ENCODE results near the gene COX11. TPM values are rescaled to one million over a fixed set of nuclear protein-coding genes. Genes with fewer than 3 reads are reported as not detected.

Gene COX11
- total and polyA plus RNA-seq, 2 of the 13 experiments (the other 11 are each of a cell fraction or from before 2014, with no cell fraction given): 103 to 203 TPM

- peak; percentile 92 for TF ChIP-seq SPEN (CRISPR knock-in tag; IDR thresholded peaks at IDR 0.05; ENCODE audit: low read depth)
- no peak; the same call in 1 of the 2 replicates for TF ChIP-seq TFDP1 (CRISPR knock-in tag; IDR thresholded peaks at IDR 0.05; ENCODE audit: borderline replicate concordance)
- peak; percentile 92 for TF ChIP-seq ZNF547 (CRISPR knock-in tag; IDR thresholded peaks at IDR 0.05)
- TF ChIP-seq HCFC1 (IDR thresholded peaks at IDR 0.05; ENCODE audit: low read depth, low read length): peak; percentile 61
- TF ChIP-seq HES4 (CRISPR knock-in tag; IDR thresholded peaks at IDR 0.05; ENCODE audit: borderline replicate concordance): peak; percentile 38
- peak; percentile 15; the same call in 1 of the 2 replicates for TF ChIP-seq ATAD3A (CRISPR knock-in tag; IDR thresholded peaks at IDR 0.05)
- TF ChIP-seq, protein P1, sequence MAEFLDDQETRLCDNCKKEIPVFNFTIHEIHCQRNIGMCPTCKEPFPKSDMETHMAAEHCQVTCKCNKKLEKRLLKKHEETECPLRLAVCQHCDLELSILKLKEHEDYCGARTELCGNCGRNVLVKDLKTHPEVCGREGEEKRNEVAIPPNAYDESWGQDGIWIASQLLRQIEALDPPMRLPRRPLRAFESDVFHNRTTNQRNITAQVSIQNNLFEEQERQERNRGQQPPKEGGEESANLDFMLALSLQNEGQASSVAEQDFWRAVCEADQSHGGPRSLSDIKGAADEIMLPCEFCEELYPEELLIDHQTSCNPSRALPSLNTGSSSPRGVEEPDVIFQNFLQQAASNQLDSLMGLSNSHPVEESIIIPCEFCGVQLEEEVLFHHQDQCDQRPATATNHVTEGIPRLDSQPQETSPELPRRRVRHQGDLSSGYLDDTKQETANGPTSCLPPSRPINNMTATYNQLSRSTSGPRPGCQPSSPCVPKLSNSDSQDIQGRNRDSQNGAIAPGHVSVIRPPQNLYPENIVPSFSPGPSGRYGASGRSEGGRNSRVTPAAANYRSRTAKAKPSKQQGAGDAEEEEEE (CRISPR knock-in tag; IDR thresholded peaks at IDR 0.05; ENCODE audit: borderline replicate concordance): no peak
- TF ChIP-seq SRSF1 (optimal IDR thresholded peaks at IDR 0.05; ENCODE audit: low read depth, low read length): peak; percentile 92
- TF ChIP-seq ZNF891 (CRISPR knock-in tag; IDR thresholded peaks at IDR 0.05): no peak
- TF ChIP-seq ZNF564 (CRISPR knock-in tag; IDR thresholded peaks at IDR 0.05): no peak; the same call in 1 of the 2 replicates
- no peak for TF ChIP-seq EHMT2 (IDR thresholded peaks at IDR 0.05; ENCODE audit: borderline replicate concordance, low read depth, low read length)
- TF ChIP-seq SOX5 (CRISPR knock-in tag; IDR thresholded peaks at IDR 0.05; ENCODE audit: borderline replicate concordance): peak; percentile 33; the same call in 1 of the 2 replicates
- no peak for TF ChIP-seq ZNF251 (CRISPR knock-in tag; IDR thresholded peaks at IDR 0.05)
- peak; percentile 85 for TF ChIP-seq ASH2L (IDR thresholded peaks at IDR 0.05; ENCODE audit: insufficient read length, low read depth, low read length)
- TF ChIP-seq PAF1 (CRISPR knock-in tag; IDR thresholded peaks at IDR 0.05): no peak
- no peak for TF ChIP-seq LCORL (IDR thresholded peaks at IDR 0.05)
- TF ChIP-seq LCORL (CRISPR knock-in tag; IDR thresholded peaks at IDR 0.05): peak; percentile 83
- TF ChIP-seq ZNF567 (CRISPR knock-in tag; IDR thresholded peaks at IDR 0.05; ENCODE audit: borderline replicate concordance): no peak
- TF ChIP-seq NR2F6 (IDR thresholded peaks at IDR 0.05): no peak
- peak; percentile 68 for TF ChIP-seq NR2F6 (CRISPR knock-in tag; IDR thresholded peaks at IDR 0.05)
- TF ChIP-seq CHD2 (IDR thresholded peaks at IDR 0.05; ENCODE audit: low read depth, low read length): peak; percentile 100
- TF ChIP-seq MATR3 (CRISPR knock-in tag; IDR thresholded peaks at IDR 0.05): no peak
- peak; percentile 68; the same call in 1 of the 2 replicates for TF ChIP-seq ZNF614 (CRISPR knock-in tag; IDR thresholded peaks at IDR 0.05; ENCODE audit: borderline replicate concordance)
- TF ChIP-seq, protein P2, sequence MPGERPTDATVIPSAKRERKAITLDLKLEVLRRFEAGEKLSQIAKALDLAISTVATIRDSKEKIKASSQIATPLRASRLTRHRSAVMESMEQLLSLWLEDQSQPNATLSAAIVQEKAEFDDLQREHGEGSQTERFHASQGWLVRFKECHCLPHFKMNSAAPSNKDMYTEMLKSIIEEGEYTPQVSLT (CRISPR knock-in tag; IDR thresholded peaks at IDR 0.05; ENCODE audit: borderline replicate concordance, low read depth): no peak
- no peak for TF ChIP-seq ZNF260 (CRISPR knock-in tag; IDR thresholded peaks at IDR 0.05; ENCODE audit: borderline replicate concordance, low read depth)
- TF ChIP-seq RARA (CRISPR knock-in tag; IDR thresholded peaks at IDR 0.05): peak; percentile 26; the same call in 1 of the 2 replicates
- no peak for TF ChIP-seq ZFP36 (IDR thresholded peaks at IDR 0.05; ENCODE audit: borderline replicate concordance, low read depth, low read length, partially characterized antibody)
Measured at GRCh38 chr17:54968262-54968987, at the start of gene COX11, which contains the start of gene STXBP4 (continued).
